Measurements from ENCODE around the gene GTF3C1. TPM values are rescaled to one million over a fixed set of nuclear protein-coding genes. Genes with fewer than 3 reads are reported as not detected.

The GTF3C1 gene
- total and polyA plus RNA-seq, 2 of the 8 experiments (the other 6 are each of a cell fraction or from before 2014, with no cell fraction given): 89.3 to 126 TPM

- POLR2A ChIA-PET (ENCODE audit: partially characterized antibody): no interaction called here
- Histone ChIP-seq H2BK120ac (replicated peaks; ENCODE audit: low read depth, low read length) (no peak overlapping the region), H3K9me3 (ENCODE audit: insufficient read depth in 2 of 2, low read depth in 1 of 2, low read length in 1 of 2) (no peaks in the 10 kb centered on the region), H3K18ac (ENCODE audit: extremely low read depth, low read length) (no peak overlapping the region), H3K36me3 (ENCODE audit: control insufficient read depth in 2 of 4, insufficient read depth in 4 of 4, low read length in 3 of 4) (peaks cover 37 to 78% (median 65%) of the 10 kb centered on the region in 4 experiments), H3K9ac (replicated peaks in 1 of 4; ENCODE audit: extremely low read depth in 1 of 4, low read depth in 3 of 4, low read length in 3 of 4) (no peak overlapping the region), H4K5ac (ENCODE audit: insufficient read length, low read depth, low read length) (no peak overlapping the region), H3K79me2 (ENCODE audit: control insufficient read depth in 1 of 2, insufficient read depth in 2 of 2, low read length in 2 of 2) (no peaks in the 10 kb centered on the region), H3K4me2 (ENCODE audit: insufficient read depth in 1 of 2, low read depth in 2 of 2, low read length in 2 of 2) (no peak overlapping the region), H3K4me1 (replicated peaks in 1 of 4; ENCODE audit: control insufficient read depth in 3 of 4, insufficient read depth in 4 of 4, low read length in 3 of 4) (no peaks in the 10 kb centered on the region), H4K8ac (ENCODE audit: extremely low read depth, insufficient read depth, low read length) (no peak overlapping the region), H2BK5ac (ENCODE audit: low read depth, low read length) (no peak overlapping the region), H3K23me2 (ENCODE audit: low read depth, low read length) (no peaks in the 10 kb centered on the region; the same call in 1 of the 2 replicates), H2BK15ac (ENCODE audit: low read length) (no peak overlapping the region), H3K23ac (ENCODE audit: insufficient read length) (no peak overlapping the region), H3K56ac (replicated peaks; ENCODE audit: insufficient read length, low read depth, low read length) (no peak overlapping the region), H3K4me3 (ENCODE audit: extremely low read depth in 1 of 4, insufficient read depth in 2 of 4, low read depth in 3 of 4, low read length in 4 of 4) (no peak overlapping the region), H4K20me1 (replicated peaks in 1 of 2; ENCODE audit: control insufficient read depth in 1 of 2, insufficient read depth in 2 of 2, low read length in 2 of 2) (peaks cover 2 to 8% of the 10 kb centered on the region in 2 experiments), H2BK12ac (ENCODE audit: low read depth, low read length) (no peak overlapping the region), H3K27ac (ENCODE audit: low read depth, low read length) (no peak overlapping the region), H2AK5ac (ENCODE audit: low read depth, low read length) (no peak overlapping the region), H2BK20ac (ENCODE audit: low read length) (no peak overlapping the region), H3K14ac (ENCODE audit: insufficient read length) (no peak overlapping the region), H3K4ac (replicated peaks; ENCODE audit: insufficient read length, low read depth, low read length) (no peak overlapping the region), H2AFZ (ENCODE audit: low read length) (no peak overlapping the region), H4K91ac (replicated peaks; ENCODE audit: insufficient read length, low read length) (no peak overlapping the region), H3K79me1 (ENCODE audit: low read depth, low read length) (peaks cover 7% of the 10 kb centered on the region), H3K27me3 (replicated peaks in 1 of 4; ENCODE audit: control insufficient read depth in 3 of 4, extremely low read depth in 1 of 4, insufficient read depth in 3 of 4, low read length in 3 of 4) (no peaks in the 10 kb centered on the region)
- WGBS, 2 experiments (ENCODE audit: extremely low coverage in 1 of 2, insufficient coverage in 1 of 2, insufficient read length in 1 of 2, insufficient replicate concordance in 2 of 2, low coverage in 1 of 2, low lambda C conversion rate in 2 of 2, missing lambda C conversion rate in 1 of 2): 86% methylated on average over 2 of the region's 2 CpGs; no CpG with 5 or more reads in 1 of the 2 experiments
- CTCF ChIA-PET (ENCODE audit: partially characterized antibody): interaction anchor here (1.1 kb wide), 1 partner anchor 22 kb away, joined by 4 read pairs; no protein-coding TSS in a partner anchor
- DNase-seq (ENCODE audit: low read depth in 1 of 2, low spot score in 2 of 2): no peak
- no peak for FAIRE-seq
- TF ChIP-seq KDM4A (IDR thresholded peaks at IDR 0.05; ENCODE audit: low read depth, low read length, severe bottlenecking) (no peak), ZNF274 (IDR thresholded peaks at IDR 0.05; ENCODE audit: borderline replicate concordance, extremely low read depth, low read length) (no peak), POU5F1 (IDR thresholded peaks at IDR 0.05; ENCODE audit: low read depth, low read length) (no peak), CHD1 (IDR thresholded peaks at IDR 0.05; ENCODE audit: low read depth, low read length) (no peak), SP2 (IDR thresholded peaks at IDR 0.05; ENCODE audit: low read length) (no peak), EGR1 (IDR thresholded peaks at IDR 0.05; ENCODE audit: borderline replicate concordance, low read depth, low read length) (no peak), POLR2AphosphoS5 (IDR thresholded peaks at IDR 0.05; ENCODE audit: low read depth, low read length) (no peak), EZH2 (IDR thresholded peaks at IDR 0.05; ENCODE audit: low read depth, low read length, severe bottlenecking) (no peak), TCF12 (IDR thresholded peaks at IDR 0.05; ENCODE audit: low read depth, low read length) (no peak), BCL11A (IDR thresholded peaks at IDR 0.05; ENCODE audit: low read depth in 2 of 2, low read length in 2 of 2) (no peak), SAP30 (IDR thresholded peaks at IDR 0.05; ENCODE audit: insufficient read depth, insufficient replicate concordance, low read length) (no peak), ATF2 (IDR thresholded peaks at IDR 0.05; ENCODE audit: low read length) (no peak), RFX5 (IDR thresholded peaks at IDR 0.05; ENCODE audit: borderline replicate concordance, low read depth, low read length) (no peak)
Measured at GRCh38 chr16:27539120-27539519, 10.6 kb downstream of the GTF3C1 start.
